ENCODE results near the gene GRHL3.
"Not testable (repeated sequence)": the region's sequence is repeated elsewhere in the genome, so short reads cannot be mapped to it uniquely, and the experiment has no call there.

The GRHL3 gene

GRCh38 chr1:24319312-24319863 lies at the start of gene GRHL3:
TSS of gene GRHL3 (plus strand) at chr1:24319357. CDS start at chr1:24319552, 195 bp downstream.
- in situ Hi-C loops (cut with MboI; ENCODE audit: low sequenced_read_pairs) = no loop called here

- in situ Hi-C loops (cut with MboI; ENCODE audit: low sequenced_read_pairs) = not testable (repeated sequence)
Observed at GRCh38 chr1:24274203-24275103, 44.7 kb upstream of the GRHL3 start.

GRCh38 chr1:24275104-24275410 lies 44.1 kb upstream of the GRHL3 start:
- in situ Hi-C loops (cut with MboI; ENCODE audit: low sequenced_read_pairs) = no loop called here

- in situ Hi-C loops (cut with MboI; ENCODE audit: low sequenced_read_pairs) = no loop called here
Observed at GRCh38 chr1:24275510-24275909, 43.6 kb upstream of the GRHL3 start.

- in situ Hi-C loops (cut with MboI; ENCODE audit: low sequenced_read_pairs) = no loop called here
Observed at GRCh38 chr1:24276791-24277190, 42.4 kb upstream of the GRHL3 start.

- in situ Hi-C loops (cut with MboI; ENCODE audit: low sequenced_read_pairs) = no loop called here
Observed at GRCh38 chr1:24277420-24278169, 41.6 kb upstream of the GRHL3 start.

- in situ Hi-C loops (cut with MboI; ENCODE audit: low sequenced_read_pairs) = no loop called here
Observed at GRCh38 chr1:24278726-24279125, 40.4 kb upstream of the GRHL3 start.

- in situ Hi-C loops (cut with MboI; ENCODE audit: low sequenced_read_pairs) = no loop called here
Observed at GRCh38 chr1:24279590-24280232, 39.4 kb upstream of the GRHL3 start.

- in situ Hi-C loops (cut with MboI; ENCODE audit: low sequenced_read_pairs) = no loop called here
Observed at GRCh38 chr1:24281591-24281990, 37.6 kb upstream of the GRHL3 start.

GRCh38 chr1:24282491-24282890 lies 36.7 kb upstream of the GRHL3 start:
- in situ Hi-C loops (cut with MboI; ENCODE audit: low sequenced_read_pairs) = no loop called here

GRCh38 chr1:24283326-24284155 lies 35.6 kb upstream of the GRHL3 start:
- in situ Hi-C loops (cut with MboI; ENCODE audit: low sequenced_read_pairs) = no loop called here

- in situ Hi-C loops (cut with MboI; ENCODE audit: low sequenced_read_pairs) = no loop called here
Observed at GRCh38 chr1:24284156-24284471, 35.0 kb upstream of the GRHL3 start.

- in situ Hi-C loops (cut with MboI; ENCODE audit: low sequenced_read_pairs) = no loop called here
Observed at GRCh38 chr1:24285231-24285630, 33.9 kb upstream of the GRHL3 start.

- in situ Hi-C loops (cut with MboI; ENCODE audit: low sequenced_read_pairs) = no loop called here
Observed at GRCh38 chr1:24286246-24287010, 32.7 kb upstream of the GRHL3 start.

GRCh38 chr1:24287779-24288178 lies 31.4 kb upstream of the GRHL3 start:
- in situ Hi-C loops (cut with MboI; ENCODE audit: low sequenced_read_pairs) = not testable (repeated sequence)

- in situ Hi-C loops (cut with MboI; ENCODE audit: low sequenced_read_pairs) = no loop called here
Observed at GRCh38 chr1:24288479-24288878, 30.7 kb upstream of the GRHL3 start.

GRCh38 chr1:24289937-24290595 lies 29.1 kb upstream of the GRHL3 start:
- in situ Hi-C loops (cut with MboI; ENCODE audit: low sequenced_read_pairs) = no loop called here

- in situ Hi-C loops (cut with MboI; ENCODE audit: low sequenced_read_pairs) = no loop called here
Observed at GRCh38 chr1:24290933-24291487, 28.1 kb upstream of the GRHL3 start.

GRCh38 chr1:24292103-24292502 lies 27.1 kb upstream of the GRHL3 start:
- in situ Hi-C loops (cut with MboI; ENCODE audit: low sequenced_read_pairs) = no loop called here

Data from HL-60/S4 treated with phorbol 12-myristate 13-acetate at 8.2 ng/mL for 4 days and 3 days (cell line).